Spleen (tissue), 7 donors: ENCODE data around the gene TDRD7.

Experiments
- CTCF ChIP-seq, 11 experiments: fragments of 200-600 bp in 7 of 11; fragments of 450-650 bp in 4 of 11; sonication (generic) in 4 of 11; IDR thresholded peaks in 8 of 11; conservative IDR thresholded peaks in 3 of 11; 1 replicate in 7 of 11; 2 replicates in 4 of 11; pipeline versions ENCODE4 v1.4.0 to v1.8.0; 2016 to 2021; ENCODE audit warnings: antibody characterized with exemption in 11 of 11, inconsistent platforms in 4 of 11, mild to moderate bottlenecking in 1 of 11
- POLR2A ChIP-seq, 3 donors: fragments of 450-650 bp; IDR thresholded peaks; one replicate each; pipeline ENCODE4 v1.5.1; 2017; ENCODE audit warnings: antibody characterized with exemption in 3 of 3, mild to moderate bottlenecking in 1 of 3
- POLR2AphosphoS5 ChIP-seq, 3 donors: sonication (generic); formaldehyde crosslinking; IDR thresholded peaks; one replicate each; pipeline ENCODE4 v1.5.1; 2017; ENCODE audit warnings: antibody characterized with exemption in 3 of 3
- donor health status: DM: no; HTN: no; CAD: no; lungs with moderate emphysema.
- donor health status: DM: no; HTN: no; CAD: no.
- donor health status: DM: no; HTN: no; CAD: no.

- TF ChIP-seq POLR2A (IDR thresholded peaks at IDR 0.05) = no peak
- no peak for TF ChIP-seq CTCF (IDR thresholded peaks at IDR 0.05 in 8 of 11, conservative IDR thresholded peaks at IDR 0.05 in 3 of 11)
- no peak for TF ChIP-seq POLR2AphosphoS5 (IDR thresholded peaks at IDR 0.05)
Measured at GRCh38 chr9:97535771-97536170, 123.9 kb downstream of the TDRD7 start.
